ENCODE results near the gene AP5Z1. TPM values are rescaled to one million over a fixed set of nuclear protein-coding genes. Genes with fewer than 3 reads are reported as not detected.
A peak's percentile ranks its signal among the peaks of the same experiment; 100 is the strongest.

The AP5Z1 gene
- polyA plus RNA-seq, 2 of the 4 experiments (the other 2 are of a cell fraction): 6.8 to 21.8 TPM

GRCh38 chr7:4737300-4737699 is 38.1 kb upstream of the AP5Z1 start:
- Histone ChIP-seq H3K27ac (peak overlapping the region; percentile 96 to 99), H3K4me2 (no peak overlapping the region), H3K4me1 (peaks cover 49% of the 10 kb centered on the region), H3K9me3 (no peaks in the 10 kb centered on the region), H3K4me3 (no peak overlapping the region)
- TF ChIP-seq MAX (IDR thresholded peaks at IDR 0.05): no peak
- TF ChIP-seq POLR2A (IDR thresholded peaks at IDR 0.05; ENCODE audit: low read length): no peak
- TF ChIP-seq RNF2 (IDR thresholded peaks at IDR 0.05; ENCODE audit: borderline replicate concordance, low read depth): no peak
- TF ChIP-seq CBX8 (IDR thresholded peaks at IDR 0.05): no peak
- CTCF ChIA-PET: interaction anchor here (1.3 to 1.9 kb wide), 2 partner anchors 17 to 95 kb away, joined by 3 to 8 read pairs; no protein-coding TSS in a partner anchor
- ATAC-seq (no peak), DNase-seq (ENCODE audit: low read depth in 1 of 2, low spot score in 1 of 2) (no peak), FAIRE-seq (no peak)
- POLR2A ChIA-PET: no interaction called here
- 89% methylated on average over 15 of the region's 15 CpGs for WGBS (ENCODE audit: missing lambda C conversion rate)

- Histone ChIP-seq H3K4me2 (peak overlapping the region; percentile 78), H3K27ac (peak overlapping the region; percentile 96 to 99), H3K4me3 (peak overlapping the region; percentile 23; the same call in 2 of the 3 replicates), H3K9me3 (no peaks in the 10 kb centered on the region), H3K4me1 (peaks cover 65% of the 10 kb centered on the region)
- FAIRE-seq: peak; percentile 93
- ATAC-seq: peak; percentile 87 to 88
- ChIA-PET CTCF (interaction anchor here (0.7 to 2.5 kb wide), 12 partner anchors 9 to 100 kb away, joined by 3 to 15 read pairs (median 4); no protein-coding TSS in a partner anchor), POLR2A (interaction anchor here (0.6 to 2.4 kb wide), 6 partner anchors 13 to 97 kb away, joined by 3 to 15 read pairs (median 4); partner anchors contain the start of gene AP5Z1)
- peak; percentile 91 to 98 for DNase-seq (ENCODE audit: low read depth in 1 of 2, low spot score in 1 of 2)
- WGBS (ENCODE audit: missing lambda C conversion rate): 1% methylated on average over 23 of the region's 23 CpGs
- TF ChIP-seq BCL3 (IDR thresholded peaks at IDR 0.05) (peak; percentile 51; the same call in 1 of the 3 replicates), HDAC2 (IDR thresholded peaks at IDR 0.05) (no peak), E2F6 (IDR thresholded peaks at IDR 0.05; ENCODE audit: borderline replicate concordance, low read depth) (no peak; the same call in 1 of the 2 replicates), MAFK (IDR thresholded peaks at IDR 0.05; ENCODE audit: partially characterized antibody) (peak; percentile 99), CHD4 (IDR thresholded peaks at IDR 0.05; ENCODE audit: borderline replicate concordance) (no peak), POLR2AphosphoS2 (conservative IDR thresholded peaks at IDR 0.05; ENCODE audit: low read length) (0 out of 2 replicates have a peak, but pooled peaks have one; percentile 54), SMC3 (IDR thresholded peaks at IDR 0.05) (peak; percentile 46; the same call in 2 of the 3 replicates), PHF8 (IDR thresholded peaks at IDR 0.05; ENCODE audit: borderline replicate concordance, low read depth) (no peak), ZFP36 (IDR thresholded peaks at IDR 0.05; ENCODE audit: borderline replicate concordance, partially characterized antibody) (no peak), CTCF (IDR thresholded peaks at IDR 0.05) (no peak), GATA3 (IDR thresholded peaks at IDR 0.05; ENCODE audit: borderline replicate concordance) (peak; percentile 69), JUNB (IDR thresholded peaks at IDR 0.05) (peak; percentile 61; the same call in 1 of the 2 replicates), TP53 (CRISPR knock-in tag; IDR thresholded peaks at IDR 0.05) (no peak), RARB (CRISPR knock-in tag; IDR thresholded peaks at IDR 0.05) (peak; percentile 88), KDM1A (IDR thresholded peaks at IDR 0.05; ENCODE audit: low read depth) (no peak), JUN (IDR thresholded peaks at IDR 0.05) (peak; percentile 86 to 90), HEYL (CRISPR knock-in tag; IDR thresholded peaks at IDR 0.05) (no peak), HOXB13 (CRISPR knock-in tag; IDR thresholded peaks at IDR 0.05; ENCODE audit: low read depth) (peak; percentile 90), NR3C1 (IDR thresholded peaks at IDR 0.05) (no peak), POLR2A (IDR thresholded peaks at IDR 0.05; ENCODE audit: low read length) (0 out of 2 replicates have a peak, but pooled peaks have one; percentile 9), MAZ (IDR thresholded peaks at IDR 0.05; ENCODE audit: borderline replicate concordance, low read depth, low read length) (no peak), HOXB5 (CRISPR knock-in tag; IDR thresholded peaks at IDR 0.05) (peak; percentile 74), HOXA7 (CRISPR knock-in tag; IDR thresholded peaks at IDR 0.05) (peak; percentile 10; the same call in 1 of the 2 replicates), FOSL2 (IDR thresholded peaks at IDR 0.05) (0 out of 2 replicates have a peak, but pooled peaks have one; percentile 28), FOSL2 (CRISPR knock-in tag; IDR thresholded peaks at IDR 0.05) (peak; percentile 87), CEBPB (IDR thresholded peaks at IDR 0.05) (peak in 1 of 2 experiments; percentile 60; a peak in 2 of 4 replicates), RAD21 (conservative IDR thresholded peaks at IDR 0.05 in 1 of 2, IDR thresholded peaks at IDR 0.05 in 1 of 2) (peak; percentile 38 to 55), HMGXB4 (CRISPR knock-in tag; IDR thresholded peaks at IDR 0.05; ENCODE audit: borderline replicate concordance) (no peak)
- TF ChIP-seq, protein P1, sequence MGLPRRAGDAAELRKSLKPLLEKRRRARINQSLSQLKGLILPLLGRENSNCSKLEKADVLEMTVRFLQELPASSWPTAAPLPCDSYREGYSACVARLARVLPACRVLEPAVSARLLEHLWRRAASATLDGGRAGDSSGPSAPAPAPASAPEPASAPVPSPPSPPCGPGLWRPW (IDR thresholded peaks at IDR 0.05): no peak
These were observed 36.5 kb upstream of the AP5Z1 start for GRCh38 chr7:4738711-4739527.
